Tongue (tissue), 2 donors: Measurements from ENCODE around the gene GPAT2. TPM values are rescaled to one million over a fixed set of nuclear protein-coding genes. Genes with fewer than 3 reads are reported as not detected.
"Not testable (repeated sequence)": the region's sequence is repeated elsewhere in the genome, so short reads cannot be mapped to it uniquely, and the experiment has no call there.

Source experiments
- DNase-seq: peaks from one replicate; pipeline ENCODE4 v3.0.0-alpha.2; 2015
- total RNA-seq: library from RNA; depleted of rRNA; stranded (reverse); fragments of >200 nt; gene quantifications from one replicate; pipeline ENCODE4 v1.2.3, GENCODE V29; 2014

Gene GPAT2, protein sequence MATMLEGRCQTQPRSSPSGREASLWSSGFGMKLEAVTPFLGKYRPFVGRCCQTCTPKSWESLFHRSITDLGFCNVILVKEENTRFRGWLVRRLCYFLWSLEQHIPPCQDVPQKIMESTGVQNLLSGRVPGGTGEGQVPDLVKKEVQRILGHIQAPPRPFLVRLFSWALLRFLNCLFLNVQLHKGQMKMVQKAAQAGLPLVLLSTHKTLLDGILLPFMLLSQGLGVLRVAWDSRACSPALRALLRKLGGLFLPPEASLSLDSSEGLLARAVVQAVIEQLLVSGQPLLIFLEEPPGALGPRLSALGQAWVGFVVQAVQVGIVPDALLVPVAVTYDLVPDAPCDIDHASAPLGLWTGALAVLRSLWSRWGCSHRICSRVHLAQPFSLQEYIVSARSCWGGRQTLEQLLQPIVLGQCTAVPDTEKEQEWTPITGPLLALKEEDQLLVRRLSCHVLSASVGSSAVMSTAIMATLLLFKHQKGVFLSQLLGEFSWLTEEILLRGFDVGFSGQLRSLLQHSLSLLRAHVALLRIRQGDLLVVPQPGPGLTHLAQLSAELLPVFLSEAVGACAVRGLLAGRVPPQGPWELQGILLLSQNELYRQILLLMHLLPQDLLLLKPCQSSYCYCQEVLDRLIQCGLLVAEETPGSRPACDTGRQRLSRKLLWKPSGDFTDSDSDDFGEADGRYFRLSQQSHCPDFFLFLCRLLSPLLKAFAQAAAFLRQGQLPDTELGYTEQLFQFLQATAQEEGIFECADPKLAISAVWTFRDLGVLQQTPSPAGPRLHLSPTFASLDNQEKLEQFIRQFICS
- total RNA-seq = 2.8 TPM

DNA sequence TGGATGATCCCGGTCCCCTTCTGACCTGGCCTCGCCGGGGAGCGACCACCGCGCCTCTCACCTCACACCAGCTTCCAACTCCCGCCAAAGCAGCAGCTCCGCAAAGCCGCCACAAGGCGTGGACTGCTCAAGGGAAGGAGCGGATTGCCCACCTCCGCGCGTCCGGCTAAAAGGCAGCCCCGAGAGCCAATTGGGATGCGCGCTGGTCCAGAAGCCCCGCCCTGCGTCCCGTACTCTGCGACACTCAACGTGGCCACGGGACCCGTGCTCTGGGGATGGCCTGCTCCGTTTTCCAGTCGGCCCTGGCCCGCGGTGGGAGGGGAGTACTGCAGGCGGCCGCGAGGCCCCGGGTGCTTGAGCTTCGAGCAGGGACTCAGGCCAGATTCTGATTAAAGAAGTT, at the start of gene GPAT2:
GPAT2 (minus strand) TSS at position 125 of the 400 bp plus-strand sequence. CDS start 2,557 bp downstream, outside the sequence.
- DNase-seq = not testable (repeated sequence)

DNA sequence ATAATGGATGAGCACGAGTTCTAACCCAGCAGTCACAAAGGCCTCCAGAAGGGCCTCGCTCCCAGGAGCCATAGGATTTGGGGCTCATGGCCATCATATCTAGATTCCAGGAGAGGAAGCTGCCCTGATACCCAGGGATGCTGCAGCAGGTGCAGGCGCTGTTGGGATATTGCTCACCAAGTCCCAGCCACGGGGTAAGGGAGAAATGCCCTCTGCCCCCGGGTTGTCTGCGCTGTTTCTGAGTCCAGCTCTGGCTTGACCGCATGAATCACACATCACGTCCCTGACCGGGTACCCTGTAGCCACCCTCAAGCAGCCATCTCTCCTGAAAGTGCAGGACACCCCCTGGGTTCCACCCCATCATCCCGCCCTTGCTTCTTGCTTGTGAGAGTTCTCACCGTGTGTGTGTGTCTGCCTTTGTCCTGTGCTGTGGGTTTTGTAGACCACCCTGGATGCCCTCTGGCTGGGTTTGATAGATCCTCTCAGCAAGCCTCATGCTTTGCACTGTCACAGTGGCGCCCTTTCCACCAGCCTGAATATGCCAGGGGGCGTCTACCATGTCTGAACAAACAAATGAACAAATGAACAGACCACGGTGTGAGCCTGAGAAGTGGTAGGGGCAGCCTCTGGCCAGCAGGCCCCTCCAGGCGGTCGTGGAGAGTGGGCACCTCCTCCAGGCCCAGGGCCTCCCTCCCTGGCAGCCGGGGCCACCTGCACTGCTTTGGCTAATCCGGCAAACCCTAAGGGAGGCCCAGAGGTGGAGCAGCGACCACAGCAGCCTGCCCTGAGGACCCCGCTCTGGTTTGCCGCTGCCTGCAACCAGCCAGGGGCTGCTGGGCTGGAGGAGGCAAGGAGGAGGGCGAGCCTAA, 49.5 kb upstream of the GPAT2 start:
- DNase-seq = no peak

DNA sequence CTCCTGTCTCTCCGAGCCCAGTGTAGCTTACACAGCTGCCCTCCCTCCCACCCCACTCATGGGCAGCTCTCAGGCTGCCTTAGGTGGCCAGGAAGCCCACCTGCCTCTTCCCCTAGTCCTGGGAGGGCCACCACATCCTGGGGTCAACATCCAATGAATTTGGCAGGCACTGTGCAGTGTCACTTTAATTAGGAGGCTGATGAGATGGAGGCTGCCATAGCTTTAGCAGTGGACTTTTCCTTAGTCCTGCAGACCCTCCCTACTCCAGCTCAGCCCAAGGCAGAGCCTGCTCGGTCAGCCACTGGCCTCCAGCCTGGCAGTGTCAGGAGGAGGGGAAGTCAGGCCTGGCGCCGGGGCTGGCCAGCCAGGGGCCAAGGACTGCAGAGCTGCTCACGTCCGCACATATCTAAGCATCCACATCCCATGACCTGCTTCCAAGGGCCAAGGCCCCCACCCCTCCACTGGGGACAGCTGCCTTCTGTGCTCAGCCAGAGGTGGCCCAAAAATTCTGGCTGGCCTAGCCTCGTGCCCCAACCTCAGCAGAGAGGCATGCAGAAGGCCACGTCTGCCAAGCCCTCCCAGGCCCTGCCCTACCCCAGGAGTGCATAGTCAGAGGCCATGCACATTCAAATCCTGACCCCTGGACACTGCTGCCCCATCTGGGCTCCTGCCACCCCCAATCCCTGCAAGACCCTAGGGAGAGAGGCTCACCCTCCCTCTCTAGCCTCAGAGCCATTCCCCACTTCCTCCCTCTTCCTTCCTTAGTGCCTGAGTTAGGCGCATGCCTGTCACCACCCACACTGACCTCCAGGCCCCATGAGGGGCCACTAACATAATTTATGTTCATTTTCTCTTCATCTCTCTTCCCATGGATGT, 48.6 kb upstream of the GPAT2 start:
- DNase-seq = no peak

DNA sequence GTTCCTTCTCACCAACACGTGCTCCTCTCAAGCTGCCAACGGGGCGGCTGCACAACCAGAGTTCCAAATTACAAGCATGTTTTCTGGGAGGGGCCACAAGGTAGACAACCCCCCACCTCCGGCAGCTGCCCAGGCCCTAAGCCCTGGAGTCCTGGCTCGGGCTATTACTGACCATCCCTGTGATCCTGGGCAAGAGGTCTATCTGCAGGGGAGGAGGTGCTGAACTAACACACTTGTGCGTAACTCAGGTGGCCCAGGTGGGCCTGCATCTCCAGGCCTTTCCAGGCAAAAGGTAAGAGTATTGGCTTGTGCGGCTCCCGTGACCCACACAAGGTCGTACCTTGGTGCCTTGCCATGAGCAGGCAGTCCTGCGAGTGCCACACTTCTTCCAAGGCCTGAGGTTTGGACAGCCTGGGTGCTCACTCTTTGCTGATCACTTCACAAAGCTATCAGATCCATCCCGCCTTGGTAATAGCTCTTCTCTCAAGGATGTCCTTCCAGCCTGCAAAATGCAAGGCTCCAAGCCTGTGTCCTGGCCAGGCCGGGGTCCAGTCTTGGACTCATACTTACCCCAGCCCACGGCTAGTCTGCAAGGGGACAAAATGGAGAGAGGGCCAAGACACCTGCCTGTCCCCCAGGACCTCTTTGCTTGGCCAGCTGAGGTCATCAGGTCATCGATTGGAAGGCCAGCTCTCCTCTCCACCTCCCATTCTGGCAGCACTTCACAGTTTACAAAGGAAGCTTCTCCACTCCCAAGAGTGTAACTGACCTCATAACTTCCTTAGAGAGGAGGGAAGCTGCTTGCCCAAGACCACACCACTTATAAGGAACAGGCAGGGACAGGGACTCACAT, 47.7 kb upstream of the GPAT2 start:
- no peak for DNase-seq

DNA sequence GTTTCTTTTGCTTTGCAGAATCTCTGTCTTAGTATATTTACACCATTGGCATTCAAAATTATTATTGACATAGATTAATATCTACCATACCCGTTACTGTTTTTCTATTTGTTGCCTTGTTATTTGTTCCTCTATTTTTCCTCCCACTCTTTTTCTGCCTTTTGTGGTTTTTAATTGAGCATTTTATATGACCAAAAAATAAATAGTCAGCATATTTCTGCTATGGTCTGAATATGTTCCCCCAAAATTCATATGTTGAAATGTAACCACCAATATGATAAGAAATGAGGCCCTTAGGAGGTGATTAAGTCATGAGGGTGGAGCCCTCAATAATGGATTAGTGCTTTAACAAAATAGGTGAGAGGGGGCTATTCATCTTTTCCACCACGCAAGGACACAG, 46.3 kb upstream of the GPAT2 start:
- DNase-seq = no peak

DNA sequence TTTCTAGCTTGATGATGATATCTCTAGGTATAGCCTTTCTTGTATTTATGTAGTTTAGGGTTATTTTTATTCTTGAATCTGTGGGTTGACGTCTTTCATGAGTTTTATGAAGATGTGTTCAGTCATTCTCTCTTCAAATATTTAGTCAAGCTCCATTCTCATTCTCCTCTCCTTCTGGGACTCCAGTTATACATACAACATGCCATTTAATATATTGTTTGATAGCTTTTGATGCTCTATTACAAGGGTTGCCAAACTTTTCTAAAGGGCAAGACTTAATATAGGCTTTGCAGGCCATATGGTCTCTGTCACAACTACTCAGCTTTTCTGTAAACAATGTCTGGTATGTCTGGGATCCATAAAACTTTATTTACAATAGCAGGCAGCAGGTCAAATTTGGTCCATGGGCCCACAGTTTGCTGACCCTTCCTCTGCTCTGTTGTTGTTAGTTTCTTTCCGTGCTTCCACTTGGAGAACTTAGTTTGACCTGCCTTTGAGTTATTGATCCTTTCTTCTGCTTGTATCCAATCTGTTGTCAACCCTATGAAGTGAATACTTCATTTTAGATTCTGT, 40.6 kb upstream of the GPAT2 start:
- DNase-seq = no peak

DNA sequence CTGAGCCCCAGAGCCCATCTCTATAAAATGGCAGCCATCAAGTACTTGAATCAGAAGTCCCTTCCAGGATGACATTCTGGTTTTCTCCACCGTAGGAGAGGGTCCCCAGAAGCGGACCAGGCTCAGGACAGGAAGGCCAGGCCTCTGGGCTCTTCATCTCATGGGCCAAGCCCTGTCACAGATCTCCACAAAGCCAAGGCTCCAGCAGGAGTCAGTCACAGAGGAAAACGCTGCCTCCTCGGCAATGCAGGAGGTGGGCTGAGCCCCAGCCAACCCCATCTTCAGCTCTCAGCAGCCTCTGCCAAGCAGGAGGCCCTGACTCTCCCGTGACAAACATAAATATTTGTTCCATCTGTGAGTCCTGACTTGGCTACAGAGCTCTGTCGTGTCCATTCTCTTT, 39.4 kb upstream of the GPAT2 start:
- no peak for DNase-seq

DNA sequence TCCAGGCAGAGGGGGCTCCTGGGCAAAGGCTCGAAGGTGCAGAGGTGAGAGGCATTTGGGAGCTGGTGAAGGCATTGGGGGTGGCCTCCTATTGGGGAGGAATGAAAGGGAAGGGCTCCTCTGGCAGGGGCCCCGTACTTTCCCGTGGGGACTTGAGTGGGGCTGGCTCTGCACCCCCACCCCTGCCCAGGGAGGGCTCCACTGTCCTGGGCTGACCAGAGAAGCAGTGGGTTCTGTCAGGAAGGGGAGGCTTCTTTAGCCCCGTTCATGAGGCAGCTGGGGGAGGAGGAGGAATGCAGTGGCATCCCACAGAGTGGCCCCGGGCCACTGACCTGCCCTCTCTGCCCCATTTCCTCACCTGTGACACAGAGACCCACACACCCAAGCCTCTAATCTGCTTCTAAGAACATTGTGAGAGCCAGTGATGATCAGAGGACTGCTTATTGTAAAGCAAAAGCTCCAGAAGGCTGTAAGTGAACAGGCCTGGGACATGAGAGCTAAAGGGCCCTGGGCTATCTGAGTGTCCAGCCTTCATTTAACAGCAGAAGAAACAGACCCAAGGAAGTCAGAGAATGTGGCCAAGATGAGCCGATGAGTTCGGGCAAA, 38.6 kb upstream of the GPAT2 start:
- DNase-seq = no peak

DNA sequence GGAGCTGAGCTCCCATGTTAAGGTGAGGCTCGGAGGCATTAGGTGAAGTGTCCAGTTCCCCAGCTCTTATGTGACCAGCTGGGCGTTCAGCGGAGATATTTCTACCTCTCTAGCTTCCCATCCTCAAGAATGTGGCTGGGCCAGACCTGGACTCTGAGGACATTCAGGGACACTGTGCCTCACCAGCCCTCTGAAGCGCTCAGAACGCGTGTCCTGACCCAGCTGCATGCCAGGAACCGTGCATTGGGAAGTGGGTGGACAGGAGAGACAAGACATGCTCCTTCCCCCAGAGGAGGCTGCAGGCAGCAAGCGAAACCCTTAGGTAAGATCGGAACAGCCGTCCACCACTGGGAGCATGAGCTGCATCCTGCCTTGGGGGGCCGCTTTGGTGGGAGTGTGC, 38.0 kb upstream of the GPAT2 start:
- no peak for DNase-seq

DNA sequence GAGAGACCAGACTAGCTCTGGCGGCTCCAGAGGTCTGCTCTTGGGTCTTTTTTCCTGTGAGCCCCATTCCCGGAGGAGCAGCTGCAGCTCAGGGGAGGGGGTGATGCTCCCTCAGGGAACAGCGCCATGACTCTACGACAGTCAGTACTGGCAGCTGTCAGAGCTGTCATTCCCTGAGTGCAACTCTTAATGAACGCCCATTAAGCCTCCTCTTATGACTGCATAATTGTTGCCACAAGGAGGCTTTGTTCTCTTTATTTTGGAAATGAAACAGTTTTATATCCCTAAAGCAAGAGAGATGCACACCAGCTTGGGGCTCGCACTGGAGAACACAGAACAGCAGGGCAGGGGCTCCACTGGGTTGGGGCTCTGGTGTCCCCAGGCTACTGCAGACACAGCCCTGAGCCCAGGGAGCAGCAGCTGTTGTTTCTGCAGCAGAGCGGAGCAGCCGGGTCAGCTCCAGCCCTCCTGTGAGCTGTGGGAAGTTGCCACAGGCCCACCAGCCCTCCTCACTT, 37.3 kb upstream of the GPAT2 start:
- peak; percentile 65 for DNase-seq

DNA sequence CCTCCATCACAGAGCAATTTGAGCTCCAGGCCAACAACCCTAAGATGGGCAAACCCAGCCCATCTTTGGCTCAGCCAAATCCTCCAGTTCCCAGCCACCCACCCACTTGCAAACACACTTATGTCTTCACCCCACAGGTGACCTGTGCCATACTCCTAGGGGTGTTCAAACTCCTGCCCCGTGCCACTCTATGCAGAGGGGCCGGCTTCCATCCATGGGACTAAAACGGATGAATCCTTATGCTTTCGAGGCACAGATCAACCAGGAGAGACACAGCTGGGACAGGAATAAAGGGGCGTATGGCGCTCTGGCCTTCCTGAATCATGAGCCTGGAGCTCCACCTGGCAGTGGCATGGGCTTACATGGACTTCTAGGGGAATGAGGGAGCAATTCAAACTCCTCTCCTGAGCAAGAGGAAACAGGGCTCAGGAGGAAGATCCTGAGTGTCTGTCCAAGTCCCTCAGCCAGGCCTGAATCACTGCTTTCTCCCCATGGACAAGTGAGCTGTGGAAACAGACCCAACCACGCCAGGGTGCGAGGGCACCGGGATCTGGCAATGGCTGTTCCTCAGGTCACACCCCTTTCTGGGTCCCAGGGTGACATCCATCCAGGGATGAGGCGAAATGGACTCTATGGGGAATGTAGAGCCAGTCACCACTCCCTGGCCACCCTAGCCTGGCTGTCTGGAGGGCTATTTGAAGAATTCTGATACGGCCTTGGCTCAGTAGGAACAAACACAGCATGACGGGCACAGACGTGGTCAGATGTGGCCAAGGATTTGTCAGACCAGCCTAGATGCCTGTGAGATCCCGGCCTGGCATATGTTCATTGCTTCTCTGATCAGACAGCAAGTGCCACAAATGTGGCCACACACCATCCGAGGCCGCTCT, 36.6 kb upstream of the GPAT2 start:
- not testable (repeated sequence) for DNase-seq

DNA sequence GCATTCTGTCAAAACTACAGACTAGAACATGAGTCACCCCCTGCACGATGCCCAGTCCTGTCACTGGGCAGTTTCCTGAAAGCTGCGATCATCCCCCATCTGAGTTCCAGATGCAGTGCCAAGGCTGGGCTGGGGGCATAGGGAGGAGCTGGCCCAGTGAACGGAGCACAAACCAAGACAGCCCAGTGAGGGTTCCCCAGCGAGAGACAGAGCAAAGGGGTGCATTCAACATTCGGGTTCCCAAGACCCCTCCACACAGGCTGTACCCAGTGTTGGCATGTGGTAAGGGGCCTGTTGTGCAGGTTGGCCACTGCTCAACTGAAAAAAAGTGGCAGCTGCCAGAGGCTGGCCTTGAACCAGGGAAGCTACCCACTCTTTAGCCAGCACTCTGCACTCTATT, 35.6 kb upstream of the GPAT2 start:
- DNase-seq = not testable (repeated sequence)

DNA sequence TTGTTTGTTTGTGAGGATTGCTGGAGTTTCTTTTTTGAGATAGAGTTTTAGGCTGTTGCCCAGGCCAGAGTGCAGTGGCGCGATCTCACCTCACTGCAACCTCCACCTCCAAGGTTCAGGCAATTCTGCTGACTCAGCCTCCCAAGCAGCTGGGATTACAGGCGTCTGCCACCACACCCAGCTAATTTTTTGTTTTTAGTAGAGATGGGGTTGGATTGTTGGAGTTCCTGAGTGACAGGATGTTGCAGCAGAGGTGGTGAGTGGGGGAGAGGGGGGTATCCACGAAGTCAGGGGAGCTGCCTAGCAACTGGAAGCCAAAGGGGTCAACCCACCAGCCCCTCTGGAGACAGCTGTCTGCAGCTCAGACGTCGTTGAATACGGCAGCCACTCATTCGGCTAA, 35.2 kb upstream of the GPAT2 start:
- not testable (repeated sequence) for DNase-seq

DNA sequence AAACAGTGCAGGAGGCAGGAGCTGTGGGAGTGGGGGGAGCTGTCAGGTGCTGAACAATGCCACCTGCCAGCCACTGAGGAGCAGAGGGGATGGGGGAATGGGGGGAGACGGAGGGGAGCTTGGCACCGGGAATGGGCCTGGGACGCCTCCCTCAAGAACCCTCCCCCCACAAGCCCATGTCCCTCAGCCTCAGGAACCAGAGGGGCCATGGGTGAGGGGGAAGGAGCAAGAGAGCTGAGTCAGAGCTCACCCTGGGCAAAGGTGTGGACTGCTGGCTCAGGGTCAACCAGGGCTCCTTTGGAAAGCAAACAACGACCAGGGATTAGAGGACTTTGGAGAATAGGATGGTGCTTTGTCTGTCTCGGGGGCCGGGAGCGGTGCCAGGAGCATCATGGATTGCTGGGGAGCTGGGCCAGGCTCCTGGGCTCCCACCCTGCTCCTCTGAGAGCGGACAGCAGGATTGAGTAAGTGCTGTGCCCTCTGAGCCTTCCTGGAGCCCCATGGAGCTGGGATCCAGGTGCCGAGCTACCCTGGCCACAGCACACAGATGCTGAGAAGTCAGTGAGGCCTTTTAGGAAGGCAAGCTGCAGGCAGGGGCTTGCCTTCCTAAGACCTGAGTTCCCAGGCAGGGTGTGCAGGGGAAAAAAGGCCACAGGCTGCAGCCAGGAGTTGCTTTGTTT, 33.3 kb upstream of the GPAT2 start:
- not testable (repeated sequence) for DNase-seq

DNA sequence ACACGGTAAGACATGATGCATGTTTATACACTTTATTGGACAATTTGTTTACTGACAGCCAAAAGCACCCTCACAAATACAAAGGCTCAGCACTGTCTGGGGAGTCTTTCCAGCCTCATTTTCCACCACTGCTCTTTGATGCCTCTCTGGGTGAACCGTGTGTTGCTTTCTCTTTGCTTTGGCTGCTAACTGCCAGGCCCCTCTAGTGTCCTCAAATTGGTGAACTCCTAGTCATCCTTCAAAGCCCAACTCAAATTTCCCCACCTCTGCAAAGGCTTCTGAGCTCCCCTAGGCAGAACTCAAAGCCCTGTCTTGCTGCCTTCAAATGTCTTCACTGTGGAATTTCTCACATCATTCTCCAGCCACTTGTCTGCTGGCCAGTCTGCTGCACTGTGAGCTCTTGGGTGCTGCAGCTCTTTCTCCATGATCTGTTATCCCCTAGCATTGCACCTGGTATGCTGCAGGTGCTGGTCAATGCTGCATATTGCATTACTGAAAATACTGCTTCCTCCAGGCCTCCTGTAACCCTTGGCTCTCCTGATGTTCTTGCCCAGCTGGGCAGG, 32.5 kb upstream of the GPAT2 start:
- DNase-seq = not testable (repeated sequence)

DNA sequence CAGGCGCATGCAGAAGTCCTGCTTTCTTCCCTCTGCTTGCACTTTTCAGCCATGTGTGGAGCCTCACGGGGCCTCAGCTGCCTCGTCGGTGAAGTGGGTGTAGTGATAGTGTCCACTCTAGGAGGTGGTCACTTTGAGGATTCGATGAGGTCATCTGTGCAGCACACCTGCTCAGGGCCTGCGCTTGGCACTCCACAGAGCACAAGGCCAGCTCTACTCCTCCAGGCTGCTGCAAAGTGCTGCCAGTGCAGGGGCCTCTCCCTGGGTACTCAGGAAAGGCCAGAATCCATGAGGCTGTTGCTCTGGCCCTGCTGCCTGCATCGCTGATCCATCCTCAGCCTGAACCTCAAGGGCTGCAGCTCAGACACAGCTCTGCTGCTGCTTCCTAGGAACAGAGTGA, 31.8 kb upstream of the GPAT2 start:
- DNase-seq = not testable (repeated sequence)

DNA sequence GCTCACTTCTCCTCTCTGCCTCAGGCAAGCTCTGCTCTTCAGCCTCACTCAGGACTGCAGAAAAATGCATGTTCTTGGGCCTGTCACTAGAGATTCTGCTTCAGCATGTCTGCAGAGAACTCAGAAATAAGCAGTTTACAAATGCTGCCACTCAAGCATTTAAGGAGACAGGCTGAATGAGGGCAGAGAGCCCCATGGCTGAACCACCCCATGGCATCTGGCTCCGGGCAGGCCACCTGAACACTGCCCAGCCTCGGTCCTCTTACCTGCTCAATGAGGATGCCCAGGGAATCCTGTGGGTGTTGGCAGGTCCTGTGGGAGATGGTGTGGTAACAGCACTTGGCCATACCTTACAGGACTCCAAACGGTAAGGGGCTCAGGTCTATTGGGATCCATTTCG, 31.2 kb upstream of the GPAT2 start:
- not testable (repeated sequence) for DNase-seq
